AG09309 (cell line): ENCODE data around the gene HEXA.
A peak's percentile ranks its signal among the peaks of the same experiment; 100 is the strongest.
"Not testable (repeated sequence)": the region's sequence is repeated elsewhere in the genome, so short reads cannot be mapped to it uniquely, and the experiment has no call there.

Experiments
- DNase-seq: peaks from one replicate; pipeline ENCODE4 v3.0.0-alpha.2; 2010; ENCODE audit warnings: low read depth
- H3K4me3 ChIP-seq: 2 replicates; pipeline ENCODE4 v1.5.1; 2011; ENCODE audit warnings: mild to moderate bottlenecking, low read depth, low read length, moderate library complexity; ENCODE audit not compliant: control insufficient read depth
- TF ChIP-seq, protein P1 (sequence below): IDR thresholded peaks from 2 replicates; pipeline ENCODE4 v1.5.1; 2011; ENCODE audit warnings: mild to moderate bottlenecking, low read depth, low read length, inconsistent platforms; ENCODE audit not compliant: insufficient read depth, control insufficient read depth; ENCODE audit errors: missing control alignments

HEXA gene

GRCh38 chr15:72389231-72389630, 13.4 kb upstream of the HEXA start:
- no peak overlapping the region for H3K4me3 ChIP-seq
- TF ChIP-seq, protein P1, sequence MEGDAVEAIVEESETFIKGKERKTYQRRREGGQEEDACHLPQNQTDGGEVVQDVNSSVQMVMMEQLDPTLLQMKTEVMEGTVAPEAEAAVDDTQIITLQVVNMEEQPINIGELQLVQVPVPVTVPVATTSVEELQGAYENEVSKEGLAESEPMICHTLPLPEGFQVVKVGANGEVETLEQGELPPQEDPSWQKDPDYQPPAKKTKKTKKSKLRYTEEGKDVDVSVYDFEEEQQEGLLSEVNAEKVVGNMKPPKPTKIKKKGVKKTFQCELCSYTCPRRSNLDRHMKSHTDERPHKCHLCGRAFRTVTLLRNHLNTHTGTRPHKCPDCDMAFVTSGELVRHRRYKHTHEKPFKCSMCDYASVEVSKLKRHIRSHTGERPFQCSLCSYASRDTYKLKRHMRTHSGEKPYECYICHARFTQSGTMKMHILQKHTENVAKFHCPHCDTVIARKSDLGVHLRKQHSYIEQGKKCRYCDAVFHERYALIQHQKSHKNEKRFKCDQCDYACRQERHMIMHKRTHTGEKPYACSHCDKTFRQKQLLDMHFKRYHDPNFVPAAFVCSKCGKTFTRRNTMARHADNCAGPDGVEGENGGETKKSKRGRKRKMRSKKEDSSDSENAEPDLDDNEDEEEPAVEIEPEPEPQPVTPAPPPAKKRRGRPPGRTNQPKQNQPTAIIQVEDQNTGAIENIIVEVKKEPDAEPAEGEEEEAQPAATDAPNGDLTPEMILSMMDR, result no peak
- DNase-seq, result no peak

DNA sequence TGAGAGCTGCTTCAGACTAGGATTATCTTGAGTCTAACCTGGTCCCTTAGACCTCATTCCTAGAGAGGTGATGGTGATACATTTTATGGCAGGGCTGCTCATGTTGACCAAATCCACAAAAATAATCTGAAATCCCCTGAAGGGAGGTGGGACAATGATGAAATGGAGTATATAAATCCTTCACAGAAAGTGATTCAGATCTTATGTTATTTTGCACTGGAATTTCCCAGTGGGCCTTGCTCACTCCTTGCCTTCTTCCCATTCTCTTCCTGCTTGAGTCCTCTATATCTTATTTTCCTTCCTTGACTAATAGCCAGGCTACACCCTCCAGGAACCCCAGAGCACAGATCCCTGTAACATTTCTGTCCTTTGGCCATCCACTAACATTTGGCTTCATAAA, 11.9 kb upstream of the HEXA start:
- DNase-seq, result no peak
- no peak overlapping the region for H3K4me3 ChIP-seq
- TF ChIP-seq, protein P1, result no peak

DNA sequence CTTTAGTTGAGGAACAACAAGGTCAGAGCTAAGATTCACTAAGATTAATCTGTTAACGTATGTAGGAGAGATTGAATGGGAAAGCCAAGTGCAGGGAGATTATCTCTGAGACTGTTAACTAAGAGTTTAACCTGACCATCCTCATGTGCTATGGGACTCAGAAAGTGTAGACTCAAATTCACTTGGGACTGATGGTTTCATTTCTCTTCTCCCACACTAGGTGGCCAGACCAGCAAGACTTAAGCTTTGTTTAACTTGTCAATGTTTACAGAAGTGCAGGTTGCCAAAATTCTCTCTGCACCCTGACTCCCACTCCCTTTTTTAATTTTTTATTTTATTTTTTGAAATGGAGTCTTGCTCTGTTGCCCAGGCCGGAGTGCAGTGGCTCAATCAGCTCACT, 6.3 kb upstream of the HEXA start:
- no peak overlapping the region for H3K4me3 ChIP-seq
- TF ChIP-seq, protein P1, result peak; percentile 36
- no peak for DNase-seq

DNA sequence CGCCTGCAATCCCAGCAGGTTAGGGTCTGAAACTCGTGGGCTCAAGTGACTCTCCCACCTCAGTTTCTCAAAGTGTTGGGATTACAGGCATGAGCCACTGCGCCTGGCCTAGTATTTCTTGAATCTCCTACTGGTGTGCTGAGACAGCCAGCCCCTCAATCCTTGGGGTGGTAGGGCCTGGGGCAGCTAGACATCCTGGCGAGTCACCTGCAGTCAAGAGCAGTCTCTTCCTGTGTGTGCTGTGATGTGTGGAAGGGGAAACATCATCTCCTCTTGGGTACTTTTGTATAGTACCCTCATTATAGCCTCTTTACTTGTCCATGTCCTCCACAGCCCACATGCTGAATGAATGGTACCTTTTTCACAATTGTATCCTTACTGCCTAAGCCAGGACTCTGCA, 4.9 kb upstream of the HEXA start:
- TF ChIP-seq, protein P1, result no peak
- no peak for DNase-seq

GRCh38 chr15:72379856-72380430, 4.1 kb upstream of the HEXA start:
- H3K4me3 ChIP-seq, result no peak overlapping the region
- DNase-seq, result no peak
- TF ChIP-seq, protein P1, result no peak

More for the DNA sequence above, 4.9 kb upstream of the HEXA start:
- H3K4me3 ChIP-seq, result no peak overlapping the region

- not testable (repeated sequence) for DNase-seq, H3K4me3 ChIP-seq
Measured at GRCh38 chr15:72379106-72379505, 3.3 kb upstream of the HEXA start.

DNA sequence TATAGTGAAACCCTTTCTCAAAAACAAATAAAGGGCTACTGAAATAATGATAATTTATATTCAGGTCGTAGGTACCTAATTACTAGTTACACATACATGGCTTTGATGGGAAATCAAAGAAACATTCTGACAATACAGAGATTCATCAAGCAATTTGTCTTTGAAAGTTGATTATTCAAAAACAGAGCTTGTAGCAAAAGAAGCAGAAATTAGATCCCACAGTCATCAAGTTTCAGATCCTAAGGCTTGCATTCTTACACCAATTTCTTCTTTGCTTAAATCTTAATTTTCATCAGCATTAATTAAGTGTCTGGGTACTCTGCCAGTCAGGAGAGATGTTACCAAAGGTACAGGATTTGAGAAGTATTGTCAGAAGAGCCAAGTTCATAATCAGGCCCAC, 1.5 kb upstream of the HEXA start:
- no peak for DNase-seq
- H3K4me3 ChIP-seq, result no peak overlapping the region
- TF ChIP-seq, protein P1, result no peak
